C1 segment of cervical spinal cord (tissue), 14 donors: ENCODE measurements around the gene SCCPDH.
A peak's percentile ranks its signal among the peaks of the same experiment; 100 is the strongest.
"Not testable (repeated sequence)": the region's sequence is repeated elsewhere in the genome, so short reads cannot be mapped to it uniquely, and the experiment has no call there.

Experiments
- DNase-seq, 14 donors: peaks; one replicate each; lab custom pipeline; 2025; lab: John Stamatoyannopoulos, UW

The SCCPDH gene

GRCh38 chr1:246798606-246799496 lies 74.6 kb downstream of the SCCPDH start:
- peak in 1 of 14 donors; percentile 56 for DNase-seq

- DNase-seq = no peak
Measured at GRCh38 chr1:246800356-246800755, 76.1 kb downstream of the SCCPDH start.

GRCh38 chr1:246800756-246801155 lies 76.5 kb downstream of the SCCPDH start:
- no peak for DNase-seq

- DNase-seq = no peak
Measured at GRCh38 chr1:246801241-246802020, 77.2 kb downstream of the SCCPDH start.

- no peak for DNase-seq
Measured at GRCh38 chr1:246803373-246803772, 79.2 kb downstream of the SCCPDH start.

- DNase-seq = no peak
Measured at GRCh38 chr1:246803883-246804282, 79.7 kb downstream of the SCCPDH start.

- DNase-seq = no peak
Measured at GRCh38 chr1:246805135-246805716, 81.0 kb downstream of the SCCPDH start.

- no peak for DNase-seq
Measured at GRCh38 chr1:246809473-246809872, 85.3 kb downstream of the SCCPDH start.

- DNase-seq = no peak
Measured at GRCh38 chr1:246811985-246812384, 87.8 kb downstream of the SCCPDH start.

GRCh38 chr1:246813325-246813724 lies 89.1 kb downstream of the SCCPDH start:
- not testable (repeated sequence) for DNase-seq

GRCh38 chr1:246814890-246815289 lies 90.7 kb downstream of the SCCPDH start:
- no peak for DNase-seq

GRCh38 chr1:246815693-246816270 lies 91.6 kb downstream of the SCCPDH start:
- no peak for DNase-seq
